Stimulated activated memory B cell treated with anti-CD40 and anti-IgM and Interleukin-4, amounts not matched to agents 10 μg/mL and 1 μg/mL and 100 μg/mL, for 72 hours (primary cell): ENCODE measurements around the gene WNK2.

Experiments used
- ATAC-seq: fragments of 150-1000 bp; cut with Tn5 transposase; 2 replicates; pipeline ENCODE4 v1.10.0; 2021
- H3K27ac Mint-ChIP-seq: one replicate; pipeline ENCODE4 v1.8.0; 2022; ENCODE audit warnings: mild to moderate bottlenecking, mixed read lengths
- H3K27me3 Mint-ChIP-seq: one replicate; pipeline ENCODE4 v1.8.0; 2022; ENCODE audit warnings: mixed read lengths
- H3K36me3 Mint-ChIP-seq: one replicate; pipeline ENCODE4 v1.8.0; 2022; ENCODE audit warnings: mixed read lengths
- H3K4me1 Mint-ChIP-seq: one replicate; pipeline ENCODE4 v1.8.0; 2022; ENCODE audit warnings: mixed read lengths
- H3K4me3 Mint-ChIP-seq: one replicate; pipeline ENCODE4 v1.8.0; 2022; ENCODE audit warnings: mild to moderate bottlenecking, moderate library complexity, mixed read lengths
- H3K9me3 Mint-ChIP-seq: one replicate; pipeline ENCODE4 v1.8.0; 2022; ENCODE audit warnings: mixed read lengths

Gene WNK2

GRCh38 chr9:93369686-93370085 is 185.7 kb downstream of the WNK2 start:
- Mint-ChIP-seq H3K27ac (no peak overlapping the region), H3K36me3 (no peaks in the 10 kb centered on the region), H3K27me3 (peaks cover 68% of the 10 kb centered on the region), H3K9me3 (no peaks in the 10 kb centered on the region), H3K4me1 (peaks cover 8% of the 10 kb centered on the region), H3K4me3 (no peak overlapping the region)
- ATAC-seq = no peak
